ENCODE results near the gene GALNT8. TPM values are rescaled to one million over a fixed set of nuclear protein-coding genes. Genes with fewer than 3 reads are reported as not detected.

GALNT8 gene
- polyA plus RNA-seq, 3 donors = 3.1 to 3.5 (median 3.3) TPM

Other genes starting within 250 kb of the GALNT8 start
- 10 to 100 TPM; 27.5 to 32.9 (median 32.0) TPM for gene RAD51AP1, start 181.5 kb upstream of the GALNT8 start, polyA plus RNA-seq (ENCODE audit: insufficient read length in 3 of 3)
- 10 to 100 TPM; 52.7 to 58.0 (median 55.0) TPM for gene DYRK4, start 158.2 kb upstream of the GALNT8 start, polyA plus RNA-seq (ENCODE audit: insufficient read length in 3 of 3)
- 1 to 10 TPM; 3.9 to 6.5 (median 4.1) TPM for gene AKAP3, start 71.3 kb upstream of the GALNT8 start, polyA plus RNA-seq (ENCODE audit: insufficient read length in 3 of 3)
- 100 to 1,000 TPM; 114 to 126 (median 123) TPM for gene NDUFA9, start 71.3 kb upstream of the GALNT8 start, polyA plus RNA-seq (ENCODE audit: insufficient read length in 3 of 3)
- gene KCNA1, start 189.5 kb downstream of the GALNT8 start, polyA plus RNA-seq (ENCODE audit: insufficient read length in 3 of 3) = under 1 TPM; 0.07 to 0.17 (median 0.12) TPM